Measurements from ENCODE around the gene OTOG.

Gene OTOG

DNA sequence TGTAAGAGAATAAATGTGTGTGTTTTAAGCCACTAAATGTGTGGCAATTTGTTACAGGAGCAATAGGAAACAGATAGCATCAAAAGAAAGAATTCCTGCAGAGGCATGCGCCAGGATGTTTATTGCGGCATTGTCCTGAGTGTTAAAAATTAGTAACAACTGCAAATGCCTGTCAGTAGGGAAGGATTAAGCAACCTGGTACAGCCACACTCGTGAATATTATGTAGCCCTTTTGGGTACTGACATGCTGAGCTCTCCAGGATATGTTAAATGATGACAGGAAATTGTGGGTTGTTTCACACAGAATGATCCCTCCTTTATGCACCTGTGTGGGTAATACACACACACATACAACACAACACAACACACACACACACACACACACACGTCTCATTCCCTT is 102.6 kb downstream of the OTOG start:
- CTCF ChIA-PET: interaction anchor here (1.2 to 1.8 kb wide), 2 partner anchors 14 to 81 kb away, joined by 3 to 5 read pairs; no protein-coding TSS in a partner anchor
- POLR2A ChIA-PET: no interaction called here
- H3K4me1 ChIP-seq (ENCODE audit: control insufficient read depth, insufficient read depth, low read length): no peaks in the 10 kb centered on the region
- H3K4me3 ChIP-seq (ENCODE audit: low read depth, low read length): no peak overlapping the region
- no peaks in the 10 kb centered on the region for H3K9me3 ChIP-seq (ENCODE audit: control insufficient read depth, insufficient read depth, low read depth, low read length)
- TF ChIP-seq ZNF112 (tag by site-specific recombination; IDR thresholded peaks at IDR 0.05) (no peak), ZNF623 (tag by site-specific recombination; IDR thresholded peaks at IDR 0.05) (no peak), ZNF24 (tag by site-specific recombination; IDR thresholded peaks at IDR 0.05) (no peak), ZIC2 (tag by site-specific recombination; IDR thresholded peaks at IDR 0.05) (no peak), ZFP37 (tag by site-specific recombination; IDR thresholded peaks at IDR 0.05) (no peak)
- TF ChIP-seq, protein P1, sequence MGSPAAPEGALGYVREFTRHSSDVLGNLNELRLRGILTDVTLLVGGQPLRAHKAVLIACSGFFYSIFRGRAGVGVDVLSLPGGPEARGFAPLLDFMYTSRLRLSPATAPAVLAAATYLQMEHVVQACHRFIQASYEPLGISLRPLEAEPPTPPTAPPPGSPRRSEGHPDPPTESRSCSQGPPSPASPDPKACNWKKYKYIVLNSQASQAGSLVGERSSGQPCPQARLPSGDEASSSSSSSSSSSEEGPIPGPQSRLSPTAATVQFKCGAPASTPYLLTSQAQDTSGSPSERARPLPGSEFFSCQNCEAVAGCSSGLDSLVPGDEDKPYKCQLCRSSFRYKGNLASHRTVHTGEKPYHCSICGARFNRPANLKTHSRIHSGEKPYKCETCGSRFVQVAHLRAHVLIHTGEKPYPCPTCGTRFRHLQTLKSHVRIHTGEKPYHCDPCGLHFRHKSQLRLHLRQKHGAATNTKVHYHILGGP (tag by site-specific recombination; IDR thresholded peaks at IDR 0.05): no peak
- H3K36me3 ChIP-seq (ENCODE audit: control insufficient read depth in 2 of 2, insufficient read depth in 1 of 2, low read length in 2 of 2): no peaks in the 10 kb centered on the region
- H3K27ac ChIP-seq (ENCODE audit: extremely low read depth, low read depth, low read length): no peak overlapping the region

DNA sequence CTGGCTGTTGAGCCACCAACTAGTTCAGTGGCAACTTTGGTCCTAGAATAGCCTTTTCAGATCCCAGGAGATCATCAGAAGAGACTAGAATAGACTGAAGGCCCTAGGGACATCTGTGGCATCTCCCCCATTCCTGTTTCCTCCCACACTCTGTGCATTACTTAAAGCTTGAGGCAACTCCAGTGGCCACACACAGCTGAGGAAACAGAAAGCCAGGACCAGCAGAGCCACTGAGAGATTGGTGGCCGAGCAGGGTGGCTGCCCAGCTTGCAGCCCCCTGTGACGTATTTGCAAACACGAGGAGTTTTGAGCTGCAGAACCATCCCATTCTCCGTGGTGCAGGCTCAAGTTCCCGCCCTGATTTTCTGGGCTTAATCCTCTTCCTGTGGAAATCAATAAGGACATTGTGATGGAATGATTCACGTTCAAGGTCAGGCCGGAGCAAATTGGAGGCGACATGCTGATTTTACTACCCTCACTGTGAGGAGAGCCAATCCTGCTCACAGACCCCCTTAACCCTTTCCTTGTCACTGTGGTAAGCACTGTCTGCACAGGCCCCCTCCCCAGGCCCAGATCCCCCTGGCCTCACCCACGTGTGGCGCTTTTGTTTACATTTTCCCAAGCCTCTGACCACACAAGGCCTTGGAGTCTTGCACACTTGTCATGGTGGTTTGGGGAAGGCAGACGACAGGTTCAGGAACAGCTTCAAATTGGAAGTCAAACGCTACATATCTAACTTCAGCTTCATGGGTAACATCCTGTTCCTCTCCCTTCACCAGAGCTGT is 103.3 kb downstream of the OTOG start:
- Histone ChIP-seq H3K27ac (ENCODE audit: extremely low read depth, low read depth, low read length) (no peak overlapping the region), H3K4me1 (ENCODE audit: control insufficient read depth, insufficient read depth, low read length) (no peaks in the 10 kb centered on the region), H3K9me3 (ENCODE audit: control insufficient read depth, insufficient read depth, low read depth, low read length) (no peaks in the 10 kb centered on the region), H3K4me3 (ENCODE audit: low read depth, low read length) (no peak overlapping the region), H3K36me3 (ENCODE audit: control insufficient read depth in 2 of 2, insufficient read depth in 1 of 2, low read length in 2 of 2) (no peaks in the 10 kb centered on the region)
- ChIA-PET CTCF (interaction anchor here (0.6 to 1.8 kb wide), 4 partner anchors 14 to 111 kb away, joined by 3 to 5 read pairs (median 3); no protein-coding TSS in a partner anchor), POLR2A (no interaction called here)
- TF ChIP-seq ZNF138 (tag by site-specific recombination; IDR thresholded peaks at IDR 0.05; ENCODE audit: borderline replicate concordance) (no peak), ZIC2 (tag by site-specific recombination; IDR thresholded peaks at IDR 0.05) (0 out of 2 replicates have a peak, but pooled peaks have one; percentile 27)

DNA sequence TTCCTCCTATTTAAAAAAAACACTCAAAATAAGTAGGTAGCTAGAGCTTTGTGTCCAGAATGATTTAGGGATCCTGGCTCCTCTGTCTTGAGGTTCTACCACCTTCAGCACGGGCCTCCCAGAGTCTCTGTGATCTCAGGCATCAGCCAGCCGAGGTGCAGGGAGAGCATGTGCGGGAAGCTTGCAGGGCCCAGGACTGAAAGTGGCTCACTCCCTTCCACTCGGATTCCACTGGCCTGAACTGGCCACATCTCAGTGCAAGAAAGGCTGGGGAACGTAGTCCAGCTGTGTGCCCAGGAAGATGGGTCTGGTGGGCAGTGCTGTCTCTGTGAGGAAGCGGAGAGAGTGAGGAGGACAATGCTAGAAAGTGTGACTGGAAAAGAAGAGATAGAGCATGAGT is 104.0 kb downstream of the OTOG start:
- POLR2A ChIA-PET: no interaction called here

DNA sequence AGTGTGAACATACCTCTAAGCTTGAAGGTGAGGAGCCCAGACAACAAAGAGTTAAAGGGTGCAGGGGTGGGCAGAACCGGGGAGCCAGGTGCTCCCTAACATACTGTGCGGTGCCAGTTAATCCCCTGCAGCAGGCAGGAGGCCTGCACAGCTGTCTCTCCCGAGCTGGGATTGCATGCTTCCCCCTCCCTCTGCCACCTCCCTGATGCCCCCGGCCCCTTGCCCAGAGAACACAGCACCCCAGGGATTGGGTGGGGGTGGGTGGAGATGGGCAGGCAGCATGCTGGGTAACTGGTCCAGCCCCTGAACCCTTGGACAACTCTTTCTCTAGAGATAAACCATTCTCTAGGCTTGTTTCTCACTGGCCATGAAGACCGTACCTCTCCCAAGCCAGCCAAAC is 104.6 kb downstream of the OTOG start:
- Histone ChIP-seq H3K36me3 (ENCODE audit: control insufficient read depth in 2 of 2, insufficient read depth in 1 of 2, low read length in 2 of 2) (no peaks in the 10 kb centered on the region), H3K4me3 (ENCODE audit: low read depth, low read length) (no peak overlapping the region), H3K9me3 (ENCODE audit: control insufficient read depth, insufficient read depth, low read depth, low read length) (no peaks in the 10 kb centered on the region), H3K27ac (ENCODE audit: extremely low read depth, low read depth, low read length) (no peak overlapping the region), H3K4me1 (ENCODE audit: control insufficient read depth, insufficient read depth, low read length) (no peaks in the 10 kb centered on the region)
- CTCF ChIA-PET: interaction anchor here (0.5 to 1.8 kb wide), 5 partner anchors 16 to 1070 kb away, joined by 3 to 5 read pairs (median 3); no protein-coding TSS in a partner anchor
- POLR2A ChIA-PET: no interaction called here
- no peak for TF ChIP-seq ZNF146 (tag by site-specific recombination; IDR thresholded peaks at IDR 0.05)
- no peak for TF ChIP-seq ZBTB21 (tag by site-specific recombination; IDR thresholded peaks at IDR 0.05)
- no peak for TF ChIP-seq ZNF335 (tag by site-specific recombination; conservative IDR thresholded peaks at IDR 0.05)
- TF ChIP-seq, protein P2, sequence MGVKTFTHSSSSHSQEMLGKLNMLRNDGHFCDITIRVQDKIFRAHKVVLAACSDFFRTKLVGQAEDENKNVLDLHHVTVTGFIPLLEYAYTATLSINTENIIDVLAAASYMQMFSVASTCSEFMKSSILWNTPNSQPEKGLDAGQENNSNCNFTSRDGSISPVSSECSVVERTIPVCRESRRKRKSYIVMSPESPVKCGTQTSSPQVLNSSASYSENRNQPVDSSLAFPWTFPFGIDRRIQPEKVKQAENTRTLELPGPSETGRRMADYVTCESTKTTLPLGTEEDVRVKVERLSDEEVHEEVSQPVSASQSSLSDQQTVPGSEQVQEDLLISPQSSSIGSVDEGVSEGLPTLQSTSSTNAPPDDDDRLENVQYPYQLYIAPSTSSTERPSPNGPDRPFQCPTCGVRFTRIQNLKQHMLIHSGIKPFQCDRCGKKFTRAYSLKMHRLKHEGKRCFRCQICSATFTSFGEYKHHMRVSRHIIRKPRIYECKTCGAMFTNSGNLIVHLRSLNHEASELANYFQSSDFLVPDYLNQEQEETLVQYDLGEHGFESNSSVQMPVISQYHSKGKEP (tag by site-specific recombination; IDR thresholded peaks at IDR 0.05): no peak
- TF ChIP-seq TCF7L2 (IDR thresholded peaks at IDR 0.05; ENCODE audit: borderline replicate concordance, low read depth, low read length): no peak
- TF ChIP-seq ZNF623 (tag by site-specific recombination; IDR thresholded peaks at IDR 0.05): no peak
- no peak for TF ChIP-seq ZNF707 (tag by site-specific recombination; IDR thresholded peaks at IDR 0.05)
- no peak for TF ChIP-seq ZNF423 (tag by site-specific recombination; IDR thresholded peaks at IDR 0.05)
- TF ChIP-seq ZNF571 (tag by site-specific recombination; IDR thresholded peaks at IDR 0.05): no peak
- TF ChIP-seq ZNF132 (tag by site-specific recombination; IDR thresholded peaks at IDR 0.05; ENCODE audit: borderline replicate concordance): no peak
- TF ChIP-seq, protein P3, sequence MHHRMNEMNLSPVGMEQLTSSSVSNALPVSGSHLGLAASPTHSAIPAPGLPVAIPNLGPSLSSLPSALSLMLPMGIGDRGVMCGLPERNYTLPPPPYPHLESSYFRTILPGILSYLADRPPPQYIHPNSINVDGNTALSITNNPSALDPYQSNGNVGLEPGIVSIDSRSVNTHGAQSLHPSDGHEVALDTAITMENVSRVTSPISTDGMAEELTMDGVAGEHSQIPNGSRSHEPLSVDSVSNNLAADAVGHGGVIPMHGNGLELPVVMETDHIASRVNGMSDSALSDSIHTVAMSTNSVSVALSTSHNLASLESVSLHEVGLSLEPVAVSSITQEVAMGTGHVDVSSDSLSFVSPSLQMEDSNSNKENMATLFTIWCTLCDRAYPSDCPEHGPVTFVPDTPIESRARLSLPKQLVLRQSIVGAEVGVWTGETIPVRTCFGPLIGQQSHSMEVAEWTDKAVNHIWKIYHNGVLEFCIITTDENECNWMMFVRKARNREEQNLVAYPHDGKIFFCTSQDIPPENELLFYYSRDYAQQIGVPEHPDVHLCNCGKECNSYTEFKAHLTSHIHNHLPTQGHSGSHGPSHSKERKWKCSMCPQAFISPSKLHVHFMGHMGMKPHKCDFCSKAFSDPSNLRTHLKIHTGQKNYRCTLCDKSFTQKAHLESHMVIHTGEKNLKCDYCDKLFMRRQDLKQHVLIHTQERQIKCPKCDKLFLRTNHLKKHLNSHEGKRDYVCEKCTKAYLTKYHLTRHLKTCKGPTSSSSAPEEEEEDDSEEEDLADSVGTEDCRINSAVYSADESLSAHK (tag by site-specific recombination; IDR thresholded peaks at IDR 0.05): no peak
- TF ChIP-seq ZNF302 (tag by site-specific recombination; IDR thresholded peaks at IDR 0.05; ENCODE audit: low read depth): no peak
- no peak for TF ChIP-seq IKZF3 (tag by site-specific recombination; IDR thresholded peaks at IDR 0.05)

More for the DNA sequence above, 104.0 kb downstream of the OTOG start:
- Histone ChIP-seq H3K4me1 (ENCODE audit: control insufficient read depth, insufficient read depth, low read length) (no peaks in the 10 kb centered on the region), H3K36me3 (ENCODE audit: control insufficient read depth in 2 of 2, insufficient read depth in 1 of 2, low read length in 2 of 2) (no peaks in the 10 kb centered on the region), H3K4me3 (ENCODE audit: low read depth, low read length) (no peak overlapping the region), H3K27ac (ENCODE audit: extremely low read depth, low read depth, low read length) (no peak overlapping the region), H3K9me3 (ENCODE audit: control insufficient read depth, insufficient read depth, low read depth, low read length) (no peaks in the 10 kb centered on the region)
- TF ChIP-seq ZNF354C (tag by site-specific recombination; IDR thresholded peaks at IDR 0.05; ENCODE audit: borderline replicate concordance, low read depth) (no peak), YY1 (tag by site-specific recombination; IDR thresholded peaks at IDR 0.05) (no peak), ZNF843 (tag by site-specific recombination; IDR thresholded peaks at IDR 0.05) (no peak), ZNF521 (tag by site-specific recombination; IDR thresholded peaks at IDR 0.05) (no peak), KLF7 (tag by site-specific recombination; IDR thresholded peaks at IDR 0.05; ENCODE audit: borderline replicate concordance) (no peak), ZNF596 (tag by site-specific recombination; IDR thresholded peaks at IDR 0.05) (no peak), IKZF3 (tag by site-specific recombination; IDR thresholded peaks at IDR 0.05) (no peak), KLF1 (tag by site-specific recombination; IDR thresholded peaks at IDR 0.05) (no peak), ZNF239 (tag by site-specific recombination; IDR thresholded peaks at IDR 0.05) (no peak)
- CTCF ChIA-PET: interaction anchor here (1.1 to 1.8 kb wide), 3 partner anchors 15 to 80 kb away, joined by 3 to 5 read pairs (median 3); no protein-coding TSS in a partner anchor

Measured in HEK293 (cell line).